NCI-H774 (cell line): ENCODE data around the gene HDLBP.

Source experiments
- DNase-seq: peaks from one replicate; lab custom pipeline; 2025; lab: John Stamatoyannopoulos, UW

HDLBP gene

DNA sequence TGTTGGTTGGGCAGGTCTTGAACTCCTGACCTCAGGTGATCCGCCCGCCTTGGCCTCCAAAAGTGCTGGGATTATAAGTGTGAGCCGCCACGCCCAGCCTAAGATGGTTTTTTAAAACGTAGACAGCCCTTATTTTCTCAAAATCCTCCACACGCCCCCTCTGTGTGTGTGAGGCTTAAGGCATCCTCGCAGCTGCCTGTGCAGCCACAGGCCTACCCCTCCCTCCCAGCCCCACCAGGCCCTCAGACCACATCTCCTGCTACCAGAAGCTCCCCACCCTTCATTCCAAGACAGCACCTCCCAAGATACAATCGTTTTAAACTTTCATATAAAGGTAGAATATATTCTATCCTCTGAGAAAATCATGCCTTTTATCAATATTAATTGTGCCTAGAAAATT lies 122.2 kb downstream of the HDLBP start:
- no peak for DNase-seq

DNA sequence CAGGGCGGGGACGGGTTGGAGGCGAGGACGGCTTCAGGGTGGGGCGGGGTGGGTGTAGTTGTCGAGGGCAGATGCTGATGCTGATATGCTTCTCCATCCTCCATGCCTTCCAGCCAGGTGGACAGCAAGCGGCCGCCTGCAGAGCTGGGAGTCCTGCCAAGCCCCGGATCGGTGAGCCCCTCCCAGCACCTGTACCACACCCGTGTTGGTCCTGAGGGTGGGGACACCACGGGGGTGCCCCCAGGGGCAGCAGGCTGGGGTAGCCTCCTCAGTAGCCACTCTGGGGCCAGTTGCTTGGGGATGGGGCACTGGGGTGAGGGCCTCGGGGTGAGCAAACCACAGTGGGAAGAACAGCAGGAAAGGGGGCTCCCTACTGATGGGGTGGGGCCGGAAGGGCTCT lies 124.4 kb downstream of the HDLBP start:
- no peak for DNase-seq

- DNase-seq: no peak
Observed at GRCh38 chr2:241190291-241190981, 125.0 kb downstream of the HDLBP start.

DNA sequence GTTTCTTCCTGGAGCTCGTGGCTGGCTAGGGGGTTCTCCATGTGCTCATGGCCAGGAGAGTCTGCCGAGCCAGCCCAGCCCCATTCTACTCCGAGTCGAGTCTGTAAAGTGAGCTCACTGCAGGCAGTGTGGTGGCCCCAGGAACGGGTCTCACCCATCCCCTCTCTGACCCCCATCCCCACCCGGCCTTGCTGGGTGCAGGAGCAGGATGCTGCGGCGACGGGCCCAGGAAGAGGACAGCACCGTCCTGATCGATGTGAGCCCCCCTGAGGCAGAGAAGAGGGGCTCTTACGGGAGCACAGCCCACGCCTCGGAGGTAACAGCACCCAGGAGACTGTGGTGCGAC lies 125.6 kb downstream of the HDLBP start:
- no peak for DNase-seq

DNA sequence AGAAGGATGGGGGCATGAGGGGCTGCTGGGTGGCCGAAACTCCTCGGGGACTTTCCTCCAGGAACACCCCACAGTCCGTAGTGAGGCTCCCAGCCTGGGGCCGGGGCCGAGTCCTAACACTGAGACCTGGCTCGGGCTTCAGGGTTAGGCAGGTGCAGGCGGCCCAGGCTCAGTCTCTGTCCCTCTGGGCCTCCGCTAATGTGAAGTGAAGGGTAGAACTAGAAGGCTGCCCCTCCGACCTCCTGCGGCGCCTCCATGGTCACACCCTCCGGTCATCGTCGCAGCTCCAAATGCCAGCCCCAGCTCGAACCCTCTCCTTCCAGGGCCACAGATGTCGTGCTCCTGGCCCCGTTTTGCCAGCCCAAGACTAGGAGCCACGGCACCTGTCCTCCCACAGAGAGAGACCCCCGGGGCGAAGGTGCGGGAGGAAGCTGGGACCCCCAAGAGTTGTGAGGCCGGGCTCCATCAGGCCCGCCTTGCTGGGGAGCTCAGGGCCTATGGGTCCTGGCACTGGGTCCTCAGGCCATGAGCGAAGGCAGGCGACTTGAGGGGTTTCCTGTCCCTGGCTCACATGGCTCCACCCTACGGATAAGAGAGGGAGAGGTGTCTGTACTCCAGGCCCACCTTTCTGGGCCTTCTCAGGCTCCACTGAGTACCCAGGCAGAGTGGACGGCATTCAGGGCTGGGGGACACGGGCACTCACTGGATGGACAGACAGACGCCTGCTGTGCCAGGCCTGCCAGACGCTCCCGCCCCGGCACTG lies 126.2 kb downstream of the HDLBP start:
- no peak for DNase-seq

DNA sequence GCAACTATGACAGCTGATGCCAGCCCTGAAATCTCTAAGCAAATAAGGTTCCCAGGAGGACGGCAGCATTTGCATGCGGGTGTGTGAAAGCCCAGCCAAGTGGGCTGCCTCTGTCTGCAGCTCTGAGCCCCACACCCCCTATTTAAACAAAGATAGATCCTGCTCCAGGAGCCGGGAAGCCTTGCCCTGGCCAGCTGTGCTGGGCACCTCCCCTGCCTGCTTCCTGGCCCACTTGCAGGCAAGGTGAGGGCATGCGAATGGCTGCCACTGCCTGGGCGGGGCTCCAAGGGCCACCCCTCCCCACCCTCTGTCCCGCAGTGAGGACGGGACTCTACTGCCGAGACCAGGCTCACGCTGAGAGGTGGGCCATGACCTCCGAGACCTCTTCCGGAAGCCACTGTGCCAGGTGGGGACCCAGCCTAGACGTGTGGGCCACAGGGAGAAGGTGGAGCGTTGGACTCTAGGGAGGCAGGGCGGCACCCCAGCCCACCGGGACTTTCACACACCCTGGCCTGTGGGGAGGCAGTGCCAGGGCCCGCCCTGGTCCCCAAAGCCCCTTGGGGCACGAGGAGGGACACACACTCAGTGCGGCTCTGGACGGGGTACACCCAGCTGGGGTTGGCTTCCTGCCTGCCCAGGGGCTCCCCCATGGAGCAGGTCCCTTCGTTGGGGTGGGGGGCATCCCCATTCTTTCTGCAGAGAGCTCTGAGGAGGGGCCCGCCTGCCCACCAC lies 126.9 kb downstream of the HDLBP start, which contains the start of gene ANO7:
TSS of gene ANO7 (plus strand) at position 317 of the 732 bp plus-strand sequence. CDS start 1,387 bp downstream, outside the sequence.
- no peak for DNase-seq

DNA sequence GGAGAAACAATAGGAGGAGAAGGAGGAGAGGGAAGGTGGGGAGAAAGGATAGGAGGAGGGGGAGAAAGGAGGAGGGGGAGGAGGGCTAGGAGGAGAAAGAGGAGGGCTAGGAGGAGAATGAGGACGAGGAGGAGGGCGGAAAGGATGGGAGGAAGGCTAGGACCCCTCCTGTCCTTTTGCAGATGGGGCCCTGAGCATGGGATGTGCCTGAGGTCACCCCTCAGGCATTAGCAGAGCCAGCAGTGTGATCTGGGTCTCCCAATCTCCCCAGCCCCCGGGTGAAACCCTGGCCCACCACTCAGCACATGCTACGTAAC lies 127.6 kb downstream of the HDLBP start:
- DNase-seq: no peak

- DNase-seq: no peak
Observed at GRCh38 chr2:241187101-241187917, 128.2 kb downstream of the HDLBP start.

DNA sequence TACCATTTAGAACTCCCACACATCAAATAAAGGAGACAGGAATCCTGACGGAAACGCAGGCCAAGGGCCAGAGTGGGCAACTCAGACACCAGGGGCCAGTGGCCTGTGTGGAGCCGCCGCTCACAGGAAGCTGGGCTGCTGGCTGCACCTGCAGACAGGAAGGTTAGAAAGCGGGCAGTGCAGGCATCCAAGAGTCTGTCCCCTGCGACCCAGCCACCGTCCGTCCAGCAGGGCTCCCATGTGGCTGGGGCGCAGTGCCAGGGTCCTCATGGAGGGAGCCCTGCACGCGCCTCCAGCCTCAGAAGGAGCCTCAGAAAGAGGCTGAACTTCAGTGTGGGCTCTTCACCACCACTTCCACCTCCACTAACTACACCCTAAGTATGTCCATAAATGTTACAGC lies 129.5 kb downstream of the HDLBP start:
- DNase-seq: no peak

GRCh38 chr2:241184901-241185300 lies 130.6 kb downstream of the HDLBP start:
- DNase-seq: no peak

DNA sequence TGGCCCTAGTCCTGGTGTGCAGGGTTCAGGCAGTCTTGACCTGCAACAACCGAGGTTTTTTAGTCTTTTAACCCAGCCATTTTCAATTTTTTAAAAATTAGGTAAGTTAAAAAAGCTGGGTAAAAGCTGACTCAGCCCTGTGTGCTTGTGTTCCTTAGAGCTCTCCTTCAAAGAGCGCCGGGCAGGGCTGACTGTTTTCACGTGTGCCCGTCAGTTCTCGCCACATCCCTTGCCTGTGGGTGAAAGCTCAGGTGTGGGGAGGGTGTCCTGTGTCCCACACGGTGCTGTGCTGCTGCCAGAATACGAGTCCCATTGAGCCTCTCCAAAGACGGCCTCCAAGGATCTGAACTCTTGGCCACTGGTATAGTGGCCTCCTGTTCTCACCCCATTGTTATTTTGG lies 132.3 kb downstream of the HDLBP start:
- no peak for DNase-seq

- no peak for DNase-seq
Observed at GRCh38 chr2:241182531-241183133, 132.8 kb downstream of the HDLBP start.

GRCh38 chr2:241182126-241182525 lies 133.3 kb downstream of the HDLBP start:
- no peak for DNase-seq

GRCh38 chr2:241180495-241180894 lies 135.0 kb downstream of the HDLBP start:
- DNase-seq: no peak

GRCh38 chr2:241179899-241180298 lies 135.6 kb downstream of the HDLBP start:
- DNase-seq: no peak

DNA sequence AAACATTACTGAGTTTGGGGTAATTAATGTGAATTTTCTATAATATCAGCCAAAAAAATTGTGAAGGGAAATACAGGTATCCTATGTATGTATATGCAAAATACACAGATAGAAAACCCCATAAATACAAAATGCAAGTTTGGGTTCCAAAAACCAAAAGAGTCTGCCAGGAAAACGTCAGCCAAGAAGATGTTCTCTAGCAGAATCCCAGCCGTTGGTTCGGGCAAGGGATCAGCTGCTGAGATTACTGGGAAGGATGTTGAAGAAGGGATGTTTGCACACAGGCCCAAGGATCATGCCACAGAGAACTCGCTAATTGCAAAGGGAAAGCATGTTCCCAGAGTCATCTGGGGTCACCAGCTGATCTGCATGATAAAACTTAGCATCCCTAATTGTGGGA lies 136.5 kb downstream of the HDLBP start:
- DNase-seq: no peak

DNA sequence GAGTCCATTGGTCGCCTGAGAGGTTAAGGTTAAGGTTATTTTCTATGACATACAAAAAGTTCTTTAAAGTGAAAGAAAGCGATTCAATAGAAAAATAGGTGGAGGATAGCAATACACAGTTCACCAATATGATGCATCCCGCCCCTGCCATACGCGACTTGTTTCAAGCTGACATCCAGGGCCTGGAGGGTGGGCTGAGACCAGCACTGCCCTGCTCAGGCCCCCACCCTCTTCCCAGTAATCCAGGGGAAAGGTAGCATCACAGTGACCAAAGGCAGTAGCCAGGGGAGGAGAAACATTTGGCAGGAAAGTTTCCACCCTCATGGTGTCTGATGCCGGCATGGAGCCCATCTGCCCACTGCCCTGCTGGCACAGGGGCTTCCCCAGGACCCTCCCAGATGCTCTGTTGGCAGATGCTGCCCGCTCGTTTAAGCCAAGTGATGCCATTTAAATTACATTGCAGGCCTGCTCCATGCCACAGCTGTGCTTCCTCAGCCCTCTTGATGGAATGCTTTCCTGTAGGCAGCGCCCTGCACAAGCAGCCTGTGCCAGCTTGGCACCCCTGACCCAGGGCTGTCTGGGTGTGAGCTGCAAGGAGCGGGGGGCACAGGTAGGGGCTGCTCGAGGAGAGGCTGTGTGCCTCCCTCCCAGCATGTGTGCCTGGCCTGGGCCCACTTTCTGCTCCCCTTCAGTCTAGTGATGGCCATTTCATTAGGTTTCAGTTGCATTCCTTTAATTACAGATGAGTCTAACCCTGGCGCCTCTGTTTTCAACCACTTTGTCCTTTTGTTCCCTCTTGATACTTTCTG lies 137.7 kb downstream of the HDLBP start:
- DNase-seq: no peak
